ENCODE data around the gene NOM1.

- TF ChIP-seq CTCF (IDR thresholded peaks at IDR 0.05) (no peak), POLR2A (IDR thresholded peaks at IDR 0.05) (no peak), POLR2AphosphoS5 (IDR thresholded peaks at IDR 0.05) (no peak)
These were observed 66.5 kb downstream of the NOM1 start for GRCh38 chr7:157016024-157016351.
